SU-DHL-6 (cell line): ENCODE results near the gene LCAT.

Experiments
- CTCF ChIP-seq: fragments of 200-600 bp; sonication (generic); IDR thresholded peaks from one replicate; pipeline ENCODE4 v1.5.1; 2017; ENCODE audit warnings: antibody characterized with exemption, mild to moderate bottlenecking, low read length, moderate library complexity; ENCODE audit not compliant: insufficient read depth, poor library complexity, severe bottlenecking
- EZH2phosphoT487 ChIP-seq: fragments of 200-600 bp; sonication (generic), shearing (Covaris generic); conservative IDR thresholded peaks from 2 replicates; pipeline ENCODE4 v1.6.1; 2018; ENCODE audit warnings: mild to moderate bottlenecking, antibody characterized with exemption, low read length, moderate library complexity, mixed read lengths

- no peak for TF ChIP-seq CTCF
- no peak for TF ChIP-seq EZH2phosphoT487
Measured at GRCh38 chr16:67934306-67935100, 9.4 kb downstream of the LCAT start.
